HL-60 (cell line): ENCODE results near the gene PAPPA2.

Experiments
- CTCF ChIP-seq: IDR thresholded peaks from one replicate; pipeline ENCODE4 v1.5.1; 2011; ENCODE audit warnings: low read length, control low read depth, inconsistent platforms; ENCODE audit not compliant: insufficient read depth
- GABPA ChIP-seq: IDR thresholded peaks from 2 replicates; pipeline ENCODE4 v1.6.1; 2012; ENCODE audit warnings: low read depth
- POLR2AphosphoS5 ChIP-seq: IDR thresholded peaks from 2 replicates; pipeline ENCODE4 v1.6.1; 2012; ENCODE audit warnings: low read depth
- TF ChIP-seq, protein P1 (sequence below): IDR thresholded peaks from 2 replicates; pipeline ENCODE4 v1.6.1; 2012; ENCODE audit warnings: low read depth; ENCODE audit not compliant: insufficient replicate concordance

GRCh38 chr1:176617881-176618280 lies 154.9 kb downstream of the PAPPA2 start:
- TF ChIP-seq CTCF, result no peak
- no peak for TF ChIP-seq POLR2AphosphoS5
- TF ChIP-seq GABPA, result no peak
- TF ChIP-seq, protein P1, sequence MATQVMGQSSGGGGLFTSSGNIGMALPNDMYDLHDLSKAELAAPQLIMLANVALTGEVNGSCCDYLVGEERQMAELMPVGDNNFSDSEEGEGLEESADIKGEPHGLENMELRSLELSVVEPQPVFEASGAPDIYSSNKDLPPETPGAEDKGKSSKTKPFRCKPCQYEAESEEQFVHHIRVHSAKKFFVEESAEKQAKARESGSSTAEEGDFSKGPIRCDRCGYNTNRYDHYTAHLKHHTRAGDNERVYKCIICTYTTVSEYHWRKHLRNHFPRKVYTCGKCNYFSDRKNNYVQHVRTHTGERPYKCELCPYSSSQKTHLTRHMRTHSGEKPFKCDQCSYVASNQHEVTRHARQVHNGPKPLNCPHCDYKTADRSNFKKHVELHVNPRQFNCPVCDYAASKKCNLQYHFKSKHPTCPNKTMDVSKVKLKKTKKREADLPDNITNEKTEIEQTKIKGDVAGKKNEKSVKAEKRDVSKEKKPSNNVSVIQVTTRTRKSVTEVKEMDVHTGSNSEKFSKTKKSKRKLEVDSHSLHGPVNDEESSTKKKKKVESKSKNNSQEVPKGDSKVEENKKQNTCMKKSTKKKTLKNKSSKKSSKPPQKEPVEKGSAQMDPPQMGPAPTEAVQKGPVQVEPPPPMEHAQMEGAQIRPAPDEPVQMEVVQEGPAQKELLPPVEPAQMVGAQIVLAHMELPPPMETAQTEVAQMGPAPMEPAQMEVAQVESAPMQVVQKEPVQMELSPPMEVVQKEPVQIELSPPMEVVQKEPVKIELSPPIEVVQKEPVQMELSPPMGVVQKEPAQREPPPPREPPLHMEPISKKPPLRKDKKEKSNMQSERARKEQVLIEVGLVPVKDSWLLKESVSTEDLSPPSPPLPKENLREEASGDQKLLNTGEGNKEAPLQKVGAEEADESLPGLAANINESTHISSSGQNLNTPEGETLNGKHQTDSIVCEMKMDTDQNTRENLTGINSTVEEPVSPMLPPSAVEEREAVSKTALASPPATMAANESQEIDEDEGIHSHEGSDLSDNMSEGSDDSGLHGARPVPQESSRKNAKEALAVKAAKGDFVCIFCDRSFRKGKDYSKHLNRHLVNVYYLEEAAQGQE, result no peak
